Measurements from ENCODE around the gene LAMA2. TPM values are rescaled to one million over a fixed set of nuclear protein-coding genes. Genes with fewer than 3 reads are reported as not detected.

The LAMA2 gene
- total and polyA plus RNA-seq, 7 donors = 8.8 to 59.0 (median 27.3) TPM

GRCh38 chr6:129434091-129434490 lies 551.2 kb downstream of the LAMA2 start:
- peak overlapping the region; percentile 12 for H3K4me3 ChIP-seq
- H3K27ac ChIP-seq = no peak overlapping the region
- ATAC-seq (peak in 2 of 4 donors; percentile 35 to 68), DNase-seq (no peak)
- H3K36me3 ChIP-seq (ENCODE audit: insufficient read depth in 1 of 2, low read depth in 1 of 2) = peaks cover 0 to 5% of the 10 kb centered on the region in 2 donors
- H3K4me1 ChIP-seq = peaks cover 17% of the 10 kb centered on the region
- TF ChIP-seq CTCF (IDR thresholded peaks at IDR 0.05) = no peak
- no peaks in the 10 kb centered on the region for H3K9me3 ChIP-seq
- intact Hi-C loops (cut with DNase I) = no loop called here
- WGBS, 3 donors = 34 to 46% (median 42%) methylated on average over 3 of the region's 3 CpGs
- no peaks in the 10 kb centered on the region for H3K27me3 ChIP-seq (ENCODE audit: insufficient read depth in 3 of 3, low read length in 2 of 3)

GRCh38 chr6:129440691-129441090 lies 557.8 kb downstream of the LAMA2 start:
- H3K4me1 ChIP-seq = no peaks in the 10 kb centered on the region
- ATAC-seq = peak in 2 of 4 donors; percentile 47 to 49
- H3K27ac ChIP-seq = no peak overlapping the region
- no peaks in the 10 kb centered on the region for H3K27me3 ChIP-seq (ENCODE audit: insufficient read depth in 3 of 3, low read length in 2 of 3)
- TF ChIP-seq CTCF (IDR thresholded peaks at IDR 0.05) = no peak
- H3K4me3 ChIP-seq = no peak overlapping the region
- WGBS, 3 donors = 29 to 43% (median 31%) methylated on average over 8 of the region's 8 CpGs
- H3K36me3 ChIP-seq (ENCODE audit: insufficient read depth in 1 of 2, low read depth in 1 of 2) = peaks cover 0 to 17% of the 10 kb centered on the region in 2 donors
- DNase-seq = no peak
- intact Hi-C loops (cut with DNase I) = no loop called here
- no peaks in the 10 kb centered on the region for H3K9me3 ChIP-seq

- no peak for ATAC-seq
- no peak overlapping the region for H3K27ac ChIP-seq
- TF ChIP-seq CTCF (IDR thresholded peaks at IDR 0.05) = no peak
These were observed 561.7 kb downstream of the LAMA2 start for GRCh38 chr6:129444683-129445082.

GRCh38 chr6:129446272-129447197 lies 563.6 kb downstream of the LAMA2 start:
- Histone ChIP-seq H3K4me1 (no peaks in the 10 kb centered on the region), H3K36me3 (ENCODE audit: insufficient read depth in 1 of 2, low read depth in 1 of 2) (peaks cover 0 to 4% of the 10 kb centered on the region in 2 donors), H3K27ac (no peak overlapping the region), H3K9me3 (no peaks in the 10 kb centered on the region), H3K4me3 (no peak overlapping the region), H3K27me3 (ENCODE audit: insufficient read depth in 3 of 3, low read length in 2 of 3) (no peaks in the 10 kb centered on the region)
- no peak for ATAC-seq
- DNase-seq = no peak
- intact Hi-C loops (cut with DNase I) = no loop called here
- TF ChIP-seq CTCF (IDR thresholded peaks at IDR 0.05) = no peak
- WGBS, 3 donors = 67 to 69% (median 68%) methylated on average over 6 of the region's 7 CpGs

More at GRCh38 chr6:129444683-129445082, 561.7 kb downstream of the LAMA2 start:
- Histone ChIP-seq H3K4me3 (no peak overlapping the region), H3K9me3 (no peaks in the 10 kb centered on the region), H3K4me1 (no peaks in the 10 kb centered on the region), H3K27me3 (ENCODE audit: insufficient read depth in 3 of 3, low read length in 2 of 3) (no peaks in the 10 kb centered on the region), H3K36me3 (ENCODE audit: insufficient read depth in 1 of 2, low read depth in 1 of 2) (peaks cover 0 to 14% of the 10 kb centered on the region in 2 donors)
- no peak for DNase-seq
- WGBS, 3 donors = 85 to 93% (median 90%) methylated on average over 3 of the region's 3 CpGs
- intact Hi-C loops (cut with DNase I) = no loop called here
